HG02759 (cell line): ENCODE measurements around the gene NLRP5.
"Not testable (repeated sequence)": the region's sequence is repeated elsewhere in the genome, so short reads cannot be mapped to it uniquely, and the experiment has no call there.

Experiments
- ATAC-seq: cut with Tn5 transposase; IDR thresholded peaks from one replicate; pipeline ENCODE4 v1.9.1; 2021; ENCODE audit warnings: mild to moderate bottlenecking, moderate library complexity; ENCODE audit not compliant: unreplicated experiment

NLRP5 gene

DNA sequence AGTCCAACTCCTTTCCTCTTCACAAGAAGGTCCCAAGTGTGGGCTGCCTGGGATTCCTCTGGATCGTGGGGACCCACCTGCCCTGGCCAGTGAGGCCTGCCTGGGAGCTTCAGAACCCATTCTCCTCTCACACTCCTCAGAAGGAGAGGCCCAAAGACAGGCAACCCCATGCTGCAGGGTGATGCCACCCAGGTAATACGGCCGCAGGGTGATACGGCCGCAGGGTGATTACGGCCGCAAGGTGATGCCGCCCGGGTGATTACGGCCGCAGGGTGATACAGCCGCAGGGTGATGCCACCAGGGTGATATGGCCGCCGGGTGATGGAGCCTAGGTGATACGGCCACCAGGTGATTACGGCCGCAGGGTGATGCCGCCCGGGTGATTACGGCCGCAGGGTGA, 111.7 kb downstream of the NLRP5 start:
- not testable (repeated sequence) for ATAC-seq

DNA sequence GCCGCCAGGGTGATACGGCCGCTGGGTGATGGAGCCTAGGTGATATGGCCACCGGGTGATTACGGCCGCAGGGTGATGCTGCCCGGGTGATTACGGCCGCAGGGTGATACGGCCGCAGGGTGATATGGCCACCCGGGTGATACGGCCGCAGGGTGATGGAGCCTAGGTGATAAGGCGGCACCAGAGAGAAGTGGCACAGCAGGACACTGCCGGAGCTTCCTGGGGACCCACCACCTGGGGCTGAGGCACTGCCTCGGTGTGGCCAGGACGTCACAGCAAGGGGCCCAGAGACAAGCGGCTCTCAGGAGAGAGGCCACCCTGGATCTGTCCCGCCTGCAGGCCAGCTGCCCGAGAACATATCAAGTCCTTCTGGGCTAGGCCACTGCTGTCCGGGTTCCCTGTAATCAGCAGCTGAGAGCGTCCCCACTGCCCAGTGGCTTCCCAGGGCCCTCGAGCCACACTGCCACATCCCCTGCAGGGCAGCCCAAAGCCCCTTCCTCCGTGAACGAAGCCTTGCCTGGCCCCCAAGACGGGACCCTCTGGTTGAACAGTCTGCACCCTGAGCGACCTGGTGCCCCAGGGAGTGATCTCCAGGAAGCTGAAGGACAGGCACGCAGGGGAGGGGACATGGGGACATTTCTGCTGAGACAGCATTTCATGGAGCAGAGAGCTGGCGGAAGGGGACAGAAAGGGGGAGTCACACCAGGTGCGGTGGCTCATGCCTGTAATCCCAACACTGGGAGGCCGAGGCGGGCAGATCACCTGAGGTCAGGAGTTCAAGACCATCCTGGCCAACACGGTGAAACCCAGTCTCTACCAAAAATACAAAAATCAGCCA, 112.4 kb downstream of the NLRP5 start:
- no peak for ATAC-seq

DNA sequence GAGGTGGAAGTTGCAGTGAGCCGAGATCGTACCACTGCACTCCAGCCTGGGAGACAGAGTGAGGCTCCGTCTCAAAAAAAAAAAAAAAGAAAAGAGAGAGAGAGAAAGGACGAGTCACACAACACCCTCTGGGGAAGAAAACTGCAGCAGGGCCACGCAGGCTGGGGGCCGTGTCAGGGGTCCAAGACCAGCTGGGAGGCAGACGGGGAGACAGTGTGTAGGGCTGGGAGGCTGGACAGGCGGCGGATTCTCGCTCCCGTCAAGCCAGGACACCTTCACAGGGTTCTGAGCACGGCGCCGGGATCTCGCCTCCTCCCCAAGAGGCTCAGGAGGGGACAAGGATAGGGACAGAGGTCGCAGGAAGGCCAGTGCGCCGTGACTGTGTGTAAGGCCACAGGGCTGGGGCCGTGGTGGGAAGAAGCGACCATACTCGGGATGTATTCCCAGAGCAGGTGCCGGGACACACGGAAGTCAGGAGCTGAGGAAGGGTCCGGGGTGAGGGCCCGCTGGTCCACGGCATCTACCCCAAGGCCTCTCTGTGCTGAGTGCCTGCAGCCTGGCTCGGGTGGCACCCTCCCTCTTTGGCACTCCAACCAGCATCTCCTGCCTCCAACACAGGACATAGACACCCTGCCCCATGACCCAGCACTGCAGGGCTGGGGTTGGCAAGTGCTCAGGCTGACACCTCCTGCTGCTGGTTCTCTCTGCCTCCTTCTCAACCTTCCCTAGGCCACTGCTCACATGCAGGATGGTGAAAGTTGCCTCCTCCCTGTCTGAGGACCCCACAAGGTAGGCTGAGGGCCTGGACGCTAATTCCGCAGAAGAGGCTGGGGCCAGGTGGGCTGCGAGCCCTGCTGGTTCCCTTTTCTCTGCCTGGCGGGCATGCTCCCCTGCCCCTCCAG, 113.3 kb downstream of the NLRP5 start:
- no peak for ATAC-seq

DNA sequence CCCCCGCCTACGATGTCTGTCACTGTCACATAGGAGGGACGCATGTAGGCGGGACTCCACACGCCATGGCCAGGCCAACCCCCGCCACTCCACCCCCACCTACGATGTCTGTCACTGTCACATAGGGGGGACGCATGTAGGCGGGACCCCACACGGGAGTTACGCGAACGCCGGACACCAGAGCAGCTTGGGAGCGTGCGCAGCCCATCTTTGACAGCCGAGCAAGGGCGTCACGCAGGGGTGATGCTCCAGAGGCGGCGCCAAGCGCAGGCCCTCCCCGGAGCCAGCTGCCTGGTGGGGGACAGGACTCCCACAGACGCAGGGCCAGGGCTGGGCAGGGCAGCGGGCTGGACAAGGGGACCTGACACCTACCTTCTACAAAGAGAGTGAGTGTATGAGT, 114.5 kb downstream of the NLRP5 start:
- ATAC-seq: no peak

DNA sequence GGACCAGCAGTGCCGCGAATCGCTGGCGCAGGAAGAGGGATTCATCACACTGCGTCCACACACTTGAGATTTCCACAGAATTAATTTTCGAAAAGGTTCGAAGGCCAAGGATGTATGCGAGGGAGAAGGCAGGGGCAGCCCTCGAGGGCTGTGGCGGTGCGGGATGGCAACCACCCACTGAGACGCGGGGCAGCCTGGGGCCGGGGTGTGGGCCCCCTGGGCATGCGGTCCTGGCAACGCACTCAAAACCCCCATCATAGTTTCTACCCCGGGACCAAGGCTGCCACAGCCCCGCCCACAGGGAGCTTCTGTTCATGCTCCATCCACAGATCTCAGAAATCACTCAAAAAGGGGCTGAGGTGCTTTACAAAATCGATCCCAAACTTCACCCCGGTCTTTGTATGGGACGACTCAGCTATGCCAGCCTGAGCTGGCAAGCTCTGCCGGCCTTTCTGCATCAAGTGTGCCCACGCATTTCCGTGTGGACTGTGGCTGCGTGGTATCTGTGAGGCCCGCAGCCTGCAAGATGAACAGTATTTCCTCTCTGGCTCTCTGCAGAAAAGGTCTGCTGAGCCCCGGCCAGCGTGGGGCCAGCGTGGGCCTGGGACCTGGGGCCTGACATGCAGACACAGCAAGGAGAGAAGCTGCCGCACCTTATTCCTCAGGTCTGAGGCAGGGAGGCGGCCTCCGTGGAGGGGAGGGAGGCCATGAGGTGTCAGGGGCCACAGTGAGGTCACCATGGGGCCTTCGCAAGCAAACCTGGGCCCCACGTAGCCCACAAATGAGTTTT, 115.4 kb downstream of the NLRP5 start:
- no peak for ATAC-seq

DNA sequence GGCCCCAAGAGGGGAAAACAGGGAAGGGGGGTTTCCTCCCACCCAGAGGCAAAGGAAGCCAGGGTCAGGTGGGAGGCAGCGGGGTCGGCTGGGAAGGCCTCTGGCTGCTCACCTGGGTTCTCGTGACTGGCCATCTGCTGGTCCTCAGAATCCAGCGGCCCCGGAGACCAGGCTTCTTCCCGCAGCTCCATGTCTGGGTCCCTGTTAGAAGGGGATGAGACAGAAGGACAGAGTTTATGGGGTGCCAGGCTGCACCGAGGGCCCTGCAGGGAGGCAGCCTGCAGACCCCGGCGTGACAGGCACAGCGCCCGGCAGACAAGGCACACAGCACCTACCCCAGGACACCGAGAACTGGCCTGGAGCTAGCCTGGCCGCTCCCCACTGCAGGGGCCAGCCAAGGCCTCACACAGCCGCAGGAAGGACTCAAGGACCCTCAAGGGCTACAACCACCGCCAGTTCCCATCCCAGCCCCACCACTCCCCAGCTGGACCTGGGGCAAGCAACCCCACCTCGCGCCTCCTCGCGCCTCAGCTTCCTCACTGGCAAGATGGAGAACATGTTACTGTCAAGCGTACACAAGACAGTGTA, 116.5 kb downstream of the NLRP5 start:
- ATAC-seq: no peak

DNA sequence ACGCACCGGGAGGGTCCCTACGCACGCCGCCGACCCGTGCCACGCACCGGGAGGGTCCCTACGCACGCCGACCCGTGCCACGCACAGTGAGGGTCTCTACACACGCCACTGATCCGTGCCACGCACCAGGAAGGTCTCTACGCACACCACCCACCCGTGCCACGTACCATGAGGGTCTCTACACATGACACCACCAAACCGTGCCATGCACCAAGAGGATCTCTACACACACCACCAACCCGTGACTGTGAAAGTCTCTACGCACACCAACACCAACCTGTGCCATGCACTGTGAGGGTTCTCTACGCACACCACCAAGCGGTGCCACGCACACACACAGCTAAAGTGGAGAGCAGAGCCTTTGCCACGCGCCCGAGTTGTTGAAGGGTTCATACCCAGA, 117.8 kb downstream of the NLRP5 start:
- no peak for ATAC-seq

DNA sequence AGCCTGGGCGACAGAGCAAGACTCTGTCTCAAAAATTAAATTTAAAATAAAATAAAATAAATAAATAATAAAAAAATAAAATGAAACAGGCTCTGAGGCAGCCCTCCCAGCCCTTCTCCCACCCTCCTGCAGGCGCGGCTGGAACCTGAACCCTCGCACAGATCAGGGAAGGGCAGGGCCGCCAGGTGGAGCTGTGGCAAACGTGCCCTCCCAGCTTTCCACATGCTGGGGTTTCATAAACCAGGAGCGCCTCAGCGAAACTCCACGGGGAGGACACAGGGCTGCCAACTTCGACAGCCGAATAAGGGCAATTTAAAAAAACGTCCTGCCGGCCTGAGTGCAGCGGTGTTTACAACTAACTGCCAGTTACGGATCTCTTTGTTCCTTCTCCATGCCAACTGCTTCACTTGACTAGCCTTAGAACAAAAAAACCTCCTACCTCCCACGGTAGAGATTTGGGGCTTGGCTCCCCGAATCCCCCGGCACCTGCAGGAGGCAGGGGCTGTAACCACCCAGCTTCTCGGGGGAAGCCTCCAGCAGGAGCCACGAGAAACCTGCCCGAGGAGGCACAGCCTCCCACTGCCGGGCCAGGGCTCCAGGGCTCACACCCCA, 118.6 kb downstream of the NLRP5 start:
- no peak for ATAC-seq

DNA sequence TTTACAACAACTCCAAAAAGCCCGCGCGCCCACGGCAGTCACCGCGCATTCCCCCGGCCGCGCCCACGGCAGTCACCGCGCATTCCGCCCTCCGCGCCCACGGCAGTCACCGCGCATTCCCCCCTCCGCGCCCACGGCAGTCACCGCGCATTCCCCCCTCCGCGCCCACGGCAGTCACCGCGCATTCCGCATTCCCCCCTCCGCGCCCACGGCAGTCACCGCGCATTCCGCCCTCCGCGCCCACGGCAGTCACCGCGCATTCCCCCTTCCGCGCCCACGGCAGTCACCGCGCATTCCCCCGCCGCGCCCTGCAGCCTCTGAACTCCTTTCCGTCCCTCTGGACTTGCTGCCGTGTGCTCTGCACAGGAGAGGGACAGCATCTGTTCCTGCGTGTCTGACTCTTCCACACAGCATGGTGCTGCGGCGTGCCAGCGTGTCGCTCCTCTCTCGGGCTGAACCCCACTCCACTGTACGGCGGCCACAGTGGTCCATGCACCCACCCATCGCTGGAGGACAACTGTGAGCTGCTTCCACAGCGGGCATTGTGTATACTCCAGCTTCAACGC, 119.3 kb downstream of the NLRP5 start:
- ATAC-seq: not testable (repeated sequence)

DNA sequence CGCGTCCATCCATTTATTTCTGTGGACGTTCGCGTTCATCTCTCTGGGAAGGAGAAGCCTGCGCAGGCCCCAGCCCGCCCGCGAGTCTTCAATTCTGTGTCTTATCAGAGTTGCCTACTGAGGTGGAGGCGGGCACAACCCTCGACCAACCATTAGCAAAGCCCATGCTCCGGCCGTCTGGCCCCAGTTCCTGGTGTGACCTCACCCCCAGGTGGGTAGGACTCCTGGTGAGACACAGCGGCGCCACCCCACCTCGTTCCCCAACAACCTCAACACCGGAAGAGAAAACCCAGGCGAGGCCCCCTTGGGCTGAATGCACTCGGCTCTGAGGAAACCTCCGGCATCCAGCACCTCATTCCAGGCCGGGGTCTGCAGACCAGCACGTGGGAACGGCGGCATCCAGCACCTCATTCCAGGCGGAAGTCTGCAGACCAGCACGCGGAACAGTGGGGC, 119.8 kb downstream of the NLRP5 start:
- no peak for ATAC-seq

DNA sequence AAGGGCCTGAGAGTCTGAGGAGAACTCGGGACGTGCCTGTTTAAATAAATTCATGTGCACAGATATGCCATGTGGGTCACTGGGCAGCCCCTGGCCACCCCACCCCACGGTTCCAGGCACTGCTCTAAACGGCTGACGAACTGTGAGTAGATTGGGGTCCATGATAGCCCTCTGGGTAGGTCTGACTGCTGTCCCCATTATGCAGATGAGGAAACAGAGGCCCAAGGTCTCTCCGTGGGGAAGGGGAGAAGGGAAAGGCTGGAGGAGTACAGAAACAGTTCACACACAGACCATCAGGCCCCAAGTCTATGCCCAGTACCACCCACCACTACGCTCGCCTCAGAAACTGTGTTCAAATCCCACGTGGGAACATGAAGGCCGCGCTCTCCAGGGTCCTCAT, 120.4 kb downstream of the NLRP5 start:
- ATAC-seq: no peak

DNA sequence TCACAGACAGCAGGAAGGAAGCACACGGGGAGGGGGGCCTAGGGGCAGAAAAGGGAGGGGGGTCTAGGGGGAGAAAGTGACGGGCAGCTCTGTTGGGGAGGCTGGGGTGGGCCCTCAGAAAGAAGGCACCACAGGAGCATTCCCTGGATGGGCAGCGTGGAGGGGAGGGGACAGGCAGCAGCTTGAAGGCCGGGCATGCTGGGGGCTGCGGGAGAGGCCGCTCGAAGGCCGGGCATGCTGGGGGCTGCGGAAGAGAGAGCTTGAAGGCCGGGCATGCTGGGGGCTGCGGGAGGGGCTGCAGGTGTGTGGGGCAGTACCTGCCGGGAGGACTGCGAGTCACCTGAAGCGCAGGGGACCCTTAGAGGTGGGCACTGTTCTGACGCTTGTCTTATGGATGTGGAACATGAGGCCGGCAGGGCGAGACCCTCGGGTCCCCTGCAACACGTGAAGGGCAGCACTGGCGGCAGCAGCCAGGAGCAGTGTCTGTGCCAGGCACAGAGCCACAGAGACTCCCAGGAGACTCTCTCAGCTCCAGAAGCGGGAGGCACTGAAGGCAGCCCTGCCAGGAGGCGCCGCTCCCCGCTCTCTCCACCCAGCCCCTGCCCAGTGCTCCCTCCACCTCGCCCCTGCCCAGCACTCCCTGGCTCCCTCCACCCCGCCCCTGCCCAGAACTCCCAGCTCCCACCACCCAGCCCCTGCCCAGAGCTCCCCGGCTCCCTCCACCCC, 121.2 kb downstream of the NLRP5 start:
- ATAC-seq: no peak

DNA sequence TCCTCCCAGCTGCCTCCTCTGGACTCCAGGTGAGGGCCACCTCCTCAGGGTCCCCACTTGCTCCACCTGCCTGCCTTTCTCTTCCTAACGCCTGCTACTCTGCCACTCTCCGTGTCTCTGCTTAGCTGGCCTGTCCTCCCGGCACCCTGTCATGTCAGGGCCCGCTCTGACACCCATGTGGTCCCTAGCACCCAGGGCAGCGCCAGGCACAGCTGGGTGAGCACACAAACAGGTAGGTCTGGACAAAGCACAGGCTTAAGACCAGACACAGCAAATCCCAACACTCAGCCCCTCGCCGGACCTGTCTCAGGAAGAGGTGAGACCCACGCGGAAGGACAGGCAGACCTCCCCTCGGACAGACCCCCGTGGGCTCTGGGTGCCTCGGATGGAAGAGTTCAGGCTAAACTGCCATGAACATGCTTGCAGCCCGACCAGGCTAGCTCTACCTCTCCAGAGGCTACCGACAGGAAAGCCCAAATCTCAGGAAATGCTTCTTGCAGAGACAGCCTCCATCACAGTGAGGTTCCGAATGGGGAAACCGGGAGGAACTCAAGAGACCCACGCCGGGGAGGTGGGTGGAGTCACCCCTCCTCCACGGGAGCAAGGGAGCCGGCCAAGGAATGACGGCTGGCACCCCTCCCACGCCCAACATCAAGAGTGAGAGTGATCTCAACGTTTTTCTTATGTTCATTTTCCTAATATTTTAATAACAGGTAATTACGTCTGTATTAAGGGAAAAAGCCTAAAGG, 122.0 kb downstream of the NLRP5 start:
- no peak for ATAC-seq

DNA sequence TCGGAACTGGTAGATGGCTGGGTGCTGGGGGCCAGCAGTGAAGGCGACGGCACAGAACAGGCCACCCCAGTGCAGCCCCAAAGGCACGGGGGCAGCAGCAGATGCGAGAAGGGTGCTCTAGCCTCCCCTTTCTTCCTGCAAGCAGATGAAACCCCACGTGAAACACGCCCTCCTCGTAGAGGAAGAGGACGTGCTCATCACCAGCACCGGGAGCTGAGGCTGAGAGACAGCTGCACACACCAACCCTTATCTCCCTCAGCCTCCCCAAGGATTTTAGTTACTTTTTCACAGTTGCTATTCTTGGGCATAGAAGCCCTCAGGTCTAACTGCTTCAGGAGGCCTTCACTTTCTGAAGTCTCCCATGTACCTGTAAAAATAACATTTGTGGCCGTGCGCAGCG, 122.7 kb downstream of the NLRP5 start:
- no peak for ATAC-seq

DNA sequence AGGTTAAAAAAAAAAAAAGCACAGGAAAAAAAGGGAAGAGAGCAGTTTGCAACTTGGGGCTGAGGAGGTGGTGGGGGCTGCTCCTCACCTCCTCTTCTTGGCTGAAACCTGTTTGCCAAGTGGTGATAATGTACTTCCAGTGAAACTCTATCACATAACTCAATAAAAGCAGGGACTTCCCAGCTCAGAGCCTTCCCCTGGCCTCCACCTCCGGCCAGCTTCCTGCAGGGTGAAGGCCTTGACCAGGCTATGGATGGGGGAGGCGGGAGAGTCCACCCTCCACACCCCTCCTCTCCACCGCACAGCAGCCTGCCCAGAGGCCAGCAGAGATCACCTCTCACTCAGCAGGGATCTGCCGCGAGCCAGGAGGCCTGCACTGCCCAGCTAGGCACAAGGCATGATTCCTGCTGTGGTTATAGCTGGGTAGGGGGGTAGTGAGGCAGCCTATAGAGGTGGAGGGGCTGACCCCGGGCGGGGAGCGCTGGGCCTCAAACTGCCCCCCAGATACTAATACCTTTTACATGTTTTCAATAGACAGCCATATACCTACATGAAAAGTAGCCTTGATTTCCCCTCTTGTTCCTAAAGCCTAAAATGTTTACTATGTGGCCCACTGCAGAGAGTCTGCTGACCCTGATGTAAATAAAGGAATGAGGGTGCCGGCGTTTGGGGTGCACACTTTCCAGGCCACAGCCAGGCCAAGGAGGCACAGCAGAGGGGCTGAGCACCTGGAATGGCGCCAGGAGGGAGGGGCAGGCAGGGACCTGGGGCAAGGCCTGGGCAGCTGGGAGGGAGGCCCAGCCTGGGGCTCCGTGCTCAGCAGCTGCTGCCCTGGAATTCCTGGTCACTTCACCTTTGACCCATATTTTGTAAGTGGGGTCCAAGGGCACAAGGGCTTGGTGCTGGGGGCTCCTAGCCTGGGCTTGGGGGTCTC, 124.2 kb downstream of the NLRP5 start:
- no peak for ATAC-seq
